Lower leg skin (tissue), 4 donors: ENCODE data around the gene RNASE8. TPM values are rescaled to one million over a fixed set of nuclear protein-coding genes. Genes with fewer than 3 reads are reported as not detected.

ENCODE experiments used
- DNase-seq, 2 donors: peaks; one replicate each; pipeline ENCODE4 v3.0.0-alpha.2; 2019; ENCODE audit warnings: low spot score in 2 of 2
- H3K4me3 ChIP-seq: fragments of 200-600 bp; sonication (generic); 2 replicates; pipeline ENCODE4 v1.5.1; 2017; ENCODE audit warnings: mild to moderate bottlenecking, low read depth; ENCODE audit not compliant: poor library complexity, severe bottlenecking
- CTCF ChIP-seq, 3 donors: fragments of 450-650 bp; IDR thresholded peaks; one replicate each; pipeline ENCODE4 v1.5.1; 2016; ENCODE audit warnings: antibody characterized with exemption in 3 of 3, mild to moderate bottlenecking in 3 of 3, moderate library complexity in 2 of 3
- POLR2A ChIP-seq, 2 donors: fragments of 450-650 bp; IDR thresholded peaks; one replicate each; pipeline ENCODE4 v1.6.1; 2016 to 2017; ENCODE audit warnings: antibody characterized with exemption in 2 of 2, mild to moderate bottlenecking in 1 of 2, moderate library complexity in 1 of 2
- WGBS, 2 donors: methylation state at CpG; one replicate each; pipeline ENCODE4 v1.1.5; 2018; 5-methylcytosine and 5-hydroxymethylcytosine counted together
- intact Hi-C: fragments of 100-400 bp; cut with DNase I; formaldehyde crosslinking; loops from one replicate; pipeline ENCODE4 v1.15.0; 2023; ENCODE audit warnings: low total_unique reads
- total RNA-seq, 4 donors: library from RNA; depleted of rRNA; stranded (reverse); fragments of >200 nt; gene quantifications; one replicate each; pipeline ENCODE4 v1.1.0, GENCODE V29; 2016

The RNASE8 gene
- total RNA-seq, 4 donors from 2014 or later = not detected

DNA sequence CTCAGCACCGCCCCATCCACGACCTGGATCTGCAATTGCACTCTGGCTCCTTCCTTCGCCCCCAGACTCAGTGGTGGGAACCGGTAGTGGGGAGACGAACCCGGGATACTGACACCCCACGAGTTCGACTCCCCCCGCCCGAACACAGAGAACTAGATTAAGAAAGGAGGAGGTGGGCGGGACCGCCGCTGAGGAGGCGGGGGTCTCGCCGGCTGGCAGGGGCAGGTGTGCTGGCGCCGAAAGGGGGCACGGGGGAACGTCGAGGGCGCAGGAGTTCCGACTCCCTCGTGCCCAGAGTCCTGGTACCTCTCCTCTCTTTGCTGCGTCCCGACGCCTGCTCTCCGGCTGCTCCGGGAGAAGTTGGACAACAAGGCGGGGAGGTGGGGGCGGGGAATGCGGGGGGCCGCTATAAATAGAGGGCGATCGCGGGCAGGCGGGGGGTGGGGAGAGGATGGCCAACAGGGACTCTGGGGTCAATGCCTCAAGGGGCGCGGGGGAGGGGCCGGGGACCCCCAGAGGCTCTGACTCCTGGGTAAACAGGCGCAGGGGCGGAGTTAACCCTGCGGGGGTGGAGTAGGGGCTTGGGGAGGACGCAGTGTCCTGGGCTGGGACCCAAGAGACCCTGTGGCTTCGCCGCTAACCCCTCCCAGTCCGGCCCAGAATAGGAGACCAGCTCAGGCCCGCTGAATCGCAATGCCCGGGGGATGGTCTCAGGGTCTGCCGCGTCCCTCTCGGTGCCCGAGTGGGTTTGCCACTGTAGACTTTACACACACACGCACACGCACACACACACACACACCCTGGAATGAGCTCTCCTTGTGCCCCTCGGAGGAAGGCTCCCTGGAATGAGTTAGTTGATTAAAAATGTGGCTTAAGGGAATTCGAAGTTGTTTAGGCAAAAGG lies 32.0 kb upstream of the RNASE8 start:
- intact Hi-C loops = no loop called here
- DNase-seq = peak; percentile 68 to 93
- WGBS, 2 donors = 7 to 8% methylated on average over 47 to 51 of the region's 58 CpGs
- TF ChIP-seq CTCF (IDR thresholded peaks at IDR 0.05) = no peak
- no peak for TF ChIP-seq POLR2A (IDR thresholded peaks at IDR 0.05)
- H3K4me3 ChIP-seq = peak overlapping the region; percentile 41

- WGBS, 2 donors = 55% methylated on average over 7 of the region's 7 CpGs
- intact Hi-C loops = no loop called here
- H3K4me3 ChIP-seq = no peak overlapping the region
- TF ChIP-seq POLR2A (IDR thresholded peaks at IDR 0.05) (no peak), CTCF (IDR thresholded peaks at IDR 0.05) (no peak)
- peak in 1 of 2 donors; percentile 87 for DNase-seq
These were observed 31.2 kb upstream of the RNASE8 start for GRCh38 chr14:21026274-21026987.

- TF ChIP-seq CTCF (IDR thresholded peaks at IDR 0.05) = no peak
- no peak for TF ChIP-seq POLR2A (IDR thresholded peaks at IDR 0.05)
- WGBS, 2 donors = 56 to 65% methylated on average over 3 of the region's 3 CpGs
- H3K4me3 ChIP-seq = no peak overlapping the region
- intact Hi-C loops = no loop called here
- DNase-seq = peak in 1 of 2 donors; percentile 81
These were observed 30.7 kb upstream of the RNASE8 start for GRCh38 chr14:21026988-21027315.

- no peak within 1 kb of the TSS for H3K4me3 ChIP-seq
- TF ChIP-seq POLR2A (IDR thresholded peaks at IDR 0.05) (no peak), CTCF (IDR thresholded peaks at IDR 0.05) (no peak)
- intact Hi-C loops = no loop called here
- WGBS, 2 donors = 92 to 93% methylated on average over 5 of the region's 5 CpGs
- peak in 1 of 2 donors; percentile 59 for DNase-seq
These were observed 27.7 kb upstream of the RNASE8 start, which contains the start of gene TPPP2 for GRCh38 chr14:21029917-21030316. Gene TPPP2 (plus strand): TSS chr14:21030217. CDS start chr14:21030582, 365 bp downstream.

GRCh38 chr14:21030531-21030930 lies 27.1 kb upstream of the RNASE8 start:
- DNase-seq = peak in 1 of 2 donors; percentile 39
- WGBS, 2 donors = 87 to 90% methylated on average over 12 of the region's 12 CpGs
- no peak for TF ChIP-seq POLR2A (IDR thresholded peaks at IDR 0.05)
- TF ChIP-seq CTCF (IDR thresholded peaks at IDR 0.05) = no peak
- H3K4me3 ChIP-seq = no peak overlapping the region
- intact Hi-C loops = no loop called here
